Transverse colon (tissue), 4 donors: ENCODE results near the gene METTL21C.

Experiments used
- EP300 ChIP-seq: sonication (generic); formaldehyde crosslinking; IDR thresholded peaks from one replicate; pipeline ENCODE4 v1.6.1; 2017; ENCODE audit warnings: antibody characterized with exemption, low read depth
- POLR2A ChIP-seq: fragments of 450-650 bp; IDR thresholded peaks from one replicate; pipeline ENCODE4 v1.6.1; 2016; ENCODE audit warnings: antibody characterized with exemption, mild to moderate bottlenecking, moderate library complexity
- POLR2AphosphoS5 ChIP-seq, 3 donors: sonication (generic); formaldehyde crosslinking; IDR thresholded peaks; one replicate each; pipeline ENCODE4 v1.6.1; 2016; ENCODE audit warnings: antibody characterized with exemption in 3 of 3
- TF ChIP-seq, protein P1 (sequence below), 5 experiments: fragments of 200-600 bp in 3 of 5; fragments of 450-650 bp in 2 of 5; sonication (generic) in 3 of 5; IDR thresholded peaks; 1 replicate in 2 of 5; 2 replicates in 3 of 5; pipeline ENCODE4 v1.5.1; 2016 to 2017; ENCODE audit warnings: antibody characterized with exemption in 5 of 5, inconsistent platforms in 3 of 5, mild to moderate bottlenecking in 2 of 5, moderate library complexity in 1 of 5

DNA sequence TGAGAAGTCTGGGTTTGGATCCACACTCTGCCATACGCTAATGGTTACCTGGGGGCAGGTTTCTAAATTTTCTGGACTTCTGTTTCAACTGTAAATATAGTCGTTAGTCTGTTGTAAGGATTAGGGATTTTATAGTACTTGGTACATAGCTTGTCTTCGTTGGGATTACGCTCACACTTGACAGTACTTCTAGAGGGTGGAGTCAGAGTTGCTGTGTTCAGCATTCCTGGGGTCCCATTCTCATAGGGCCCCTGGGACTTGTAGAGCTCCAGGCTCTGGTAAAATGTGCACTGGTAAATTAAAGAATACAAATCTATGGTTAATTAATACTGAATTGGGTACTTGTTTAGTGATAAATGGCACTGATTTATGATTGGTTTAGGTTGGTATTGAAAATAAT lies 52.8 kb downstream of the METTL21C start:
- TF ChIP-seq, protein P1, sequence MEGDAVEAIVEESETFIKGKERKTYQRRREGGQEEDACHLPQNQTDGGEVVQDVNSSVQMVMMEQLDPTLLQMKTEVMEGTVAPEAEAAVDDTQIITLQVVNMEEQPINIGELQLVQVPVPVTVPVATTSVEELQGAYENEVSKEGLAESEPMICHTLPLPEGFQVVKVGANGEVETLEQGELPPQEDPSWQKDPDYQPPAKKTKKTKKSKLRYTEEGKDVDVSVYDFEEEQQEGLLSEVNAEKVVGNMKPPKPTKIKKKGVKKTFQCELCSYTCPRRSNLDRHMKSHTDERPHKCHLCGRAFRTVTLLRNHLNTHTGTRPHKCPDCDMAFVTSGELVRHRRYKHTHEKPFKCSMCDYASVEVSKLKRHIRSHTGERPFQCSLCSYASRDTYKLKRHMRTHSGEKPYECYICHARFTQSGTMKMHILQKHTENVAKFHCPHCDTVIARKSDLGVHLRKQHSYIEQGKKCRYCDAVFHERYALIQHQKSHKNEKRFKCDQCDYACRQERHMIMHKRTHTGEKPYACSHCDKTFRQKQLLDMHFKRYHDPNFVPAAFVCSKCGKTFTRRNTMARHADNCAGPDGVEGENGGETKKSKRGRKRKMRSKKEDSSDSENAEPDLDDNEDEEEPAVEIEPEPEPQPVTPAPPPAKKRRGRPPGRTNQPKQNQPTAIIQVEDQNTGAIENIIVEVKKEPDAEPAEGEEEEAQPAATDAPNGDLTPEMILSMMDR (IDR thresholded peaks at IDR 0.05) = no peak
- TF ChIP-seq POLR2AphosphoS5 (IDR thresholded peaks at IDR 0.05) (no peak), EP300 (no peak), POLR2A (no peak)
